ENCODE measurements around the gene PNP. TPM values are rescaled to one million over a fixed set of nuclear protein-coding genes. Genes with fewer than 3 reads are reported as not detected.
A peak's percentile ranks its signal among the peaks of the same experiment; 100 is the strongest.

Gene PNP
- total RNA-seq, 1 experiment from 2014 or later, result 87.5 TPM

DNA sequence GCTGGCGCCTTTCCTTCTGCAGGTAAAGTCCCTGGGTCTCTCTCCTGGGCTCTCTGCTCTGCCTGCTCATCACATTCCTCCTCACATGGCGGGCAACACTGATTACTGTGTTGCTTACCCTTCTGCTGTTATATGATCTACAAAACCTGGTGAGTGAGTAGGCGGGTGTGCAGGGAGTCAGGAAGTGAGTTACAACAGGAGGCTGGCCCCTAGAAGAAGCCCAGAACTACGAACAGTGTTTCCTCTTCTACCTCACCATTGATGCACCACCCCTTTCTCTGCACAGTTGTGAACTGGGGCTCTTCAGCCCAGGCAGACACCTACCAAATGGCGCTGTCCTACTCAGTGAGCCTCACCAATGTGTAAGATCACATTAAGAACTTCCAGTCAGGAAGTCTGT is 28.3 kb upstream of the PNP start:
- Histone ChIP-seq H3K27me3 (ENCODE audit: insufficient read depth, low read length) (no peaks in the 10 kb centered on the region), H3K18ac (ENCODE audit: insufficient read length, low read depth, low read length) (no peak overlapping the region), H3K79me2 (ENCODE audit: insufficient read depth, low read length) (no peaks in the 10 kb centered on the region; the same call in 1 of the 2 replicates), H3K79me1 (ENCODE audit: insufficient read depth, low read depth, low read length, poor library complexity, severe bottlenecking) (no peaks in the 10 kb centered on the region), H3T11ph (ENCODE audit: low read length) (no peak overlapping the region), H2AK5ac (ENCODE audit: insufficient read length, low read length) (no peak overlapping the region), H4K8ac (replicated peaks; ENCODE audit: insufficient read length, low read depth, low read length) (no peak overlapping the region), H2BK15ac (ENCODE audit: low read depth, low read length) (no peak overlapping the region), H2BK12ac (ENCODE audit: insufficient read length, low read depth, low read length) (no peak overlapping the region), H3K4ac (ENCODE audit: low read depth, low read length) (no peak overlapping the region), H3K23ac (ENCODE audit: insufficient read length, low read depth, low read length) (no peak overlapping the region), H4K5ac (ENCODE audit: insufficient read length, low read depth, low read length) (no peak overlapping the region), H3K4me2 (ENCODE audit: insufficient read depth, insufficient read length, low read length) (no peak overlapping the region), H2AFZ (ENCODE audit: low read length) (no peak overlapping the region), H4K20me1 (ENCODE audit: control insufficient read depth, insufficient read depth, insufficient read length) (no peaks in the 10 kb centered on the region), H4K91ac (ENCODE audit: insufficient read length, low read depth, low read length) (no peak overlapping the region), H3K9ac (ENCODE audit: extremely low read depth, insufficient read length, low read length) (no peak overlapping the region), H3K23me2 (ENCODE audit: insufficient read length, low read depth, low read length, poor library complexity, severe bottlenecking) (no peaks in the 10 kb centered on the region), H3K14ac (ENCODE audit: insufficient read depth, low read length) (no peak overlapping the region), H2BK5ac (ENCODE audit: insufficient read length, low read length) (no peak overlapping the region), H3K9me3 (ENCODE audit: control insufficient read depth, low read depth, low read length) (no peaks in the 10 kb centered on the region), H2BK20ac (ENCODE audit: low read depth, low read length, poor library complexity, severe bottlenecking) (no peak overlapping the region), H3K27ac (ENCODE audit: insufficient read length, low read depth, low read length) (no peak overlapping the region), H3K4me1 (ENCODE audit: insufficient read depth, low read length) (no peaks in the 10 kb centered on the region), H2BK120ac (ENCODE audit: low read depth, low read length, poor library complexity, severe bottlenecking) (no peak overlapping the region), H3K56ac (ENCODE audit: insufficient read length, low read depth, low read length) (no peak overlapping the region)
- H3K4me1 Mint-ChIP-seq, result peaks cover 13 to 16% of the 10 kb centered on the region in 2 experiments
- 0 out of 2 replicates have a peak, but pooled peaks cover 1% of the 10 kb centered on the region for H3K27me3 Mint-ChIP-seq (ENCODE audit: low read depth)
- H3K9me3 Mint-ChIP-seq, result peaks cover 0 to 4% of the 10 kb centered on the region in 2 experiments; a peak in 2 of 5 replicates
- no peak for DNase-seq
- no CpG with 5 or more reads among the region's 5 CpGs for WGBS (ENCODE audit: extremely low coverage, insufficient read length, low lambda C conversion rate)
- no peak overlapping the region for H3K4me3 Mint-ChIP-seq
- TF ChIP-seq CTCF (conservative IDR thresholded peaks at IDR 0.05), result no peak; the same call in 2 of the 3 replicates
- peaks cover 6 to 7% (median 6%) of the 10 kb centered on the region in 3 experiments; a peak in 3 of 7 replicates for H3K36me3 Mint-ChIP-seq (ENCODE audit: insufficient read depth in 1 of 3, low read depth in 3 of 3)
- H3K27ac Mint-ChIP-seq, result peak overlapping the region in 1 of 3 experiments; percentile 53; a peak in 1 of 7 replicates

Measured in H9 (cell line).